Hepatocyte (in vitro differentiated cells): ENCODE measurements around the gene SH3RF3. TPM values are rescaled to one million over a fixed set of nuclear protein-coding genes. Genes with fewer than 3 reads are reported as not detected.

Experiments used
- DNase-seq: peaks from one replicate; pipeline ENCODE4 v3.0.0-alpha.2; 2016; ENCODE audit warnings: low spot score
- H2AFZ ChIP-seq: fragments of 200-600 bp; sonication (generic); 2 replicates; pipeline ENCODE4 v1.6.0; 2016; ENCODE audit warnings: antibody characterized with exemption, mild to moderate bottlenecking
- H3K27ac ChIP-seq: fragments of 200-600 bp; sonication (generic); 2 replicates; pipeline ENCODE4 v1.5.1; 2016; ENCODE audit warnings: mild to moderate bottlenecking
- H3K27me3 ChIP-seq: fragments of 200-600 bp; sonication (generic); 2 replicates; pipeline ENCODE4 v1.6.1; 2016
- H3K36me3 ChIP-seq: fragments of 200-600 bp; sonication (generic); replicated peaks from 2 replicates; pipeline ENCODE4 v1.5.1; 2016; ENCODE audit warnings: low read depth; ENCODE audit not compliant: insufficient read depth
- H3K4me1 ChIP-seq: fragments of 200-600 bp; sonication (generic); 2 replicates; pipeline ENCODE4 v1.5.1; 2016; ENCODE audit warnings: mild to moderate bottlenecking, moderate library complexity; ENCODE audit not compliant: insufficient read depth
- H3K4me2 ChIP-seq: fragments of 200-600 bp; sonication (generic); 2 replicates; pipeline ENCODE4 v1.6.0; 2016
- H3K4me3 ChIP-seq: fragments of 200-600 bp; sonication (generic); 2 replicates; pipeline ENCODE4 v1.5.1; 2016; ENCODE audit warnings: mild to moderate bottlenecking
- H3K79me2 ChIP-seq: fragments of 200-600 bp; sonication (generic); 2 replicates; pipeline ENCODE4 v1.6.0; 2017; ENCODE audit warnings: mild to moderate bottlenecking
- H3K9me2 ChIP-seq: fragments of 200-600 bp; sonication (generic); replicated peaks from 2 replicates; pipeline ENCODE4 v1.6.0; 2017; ENCODE audit warnings: mild to moderate bottlenecking; ENCODE audit not compliant: insufficient read depth
- H3K9me3 ChIP-seq: fragments of 200-600 bp; sonication (generic); 2 replicates; pipeline ENCODE4 v1.5.1; 2016; ENCODE audit warnings: low read depth, mild to moderate bottlenecking
- H4K20me1 ChIP-seq: fragments of 200-600 bp; sonication (generic); 2 replicates; pipeline ENCODE4 v1.6.0; 2016; ENCODE audit warnings: mild to moderate bottlenecking; ENCODE audit not compliant: insufficient read depth, poor library complexity, severe bottlenecking
- CTCF ChIP-seq: fragments of 200-600 bp; sonication (generic); IDR thresholded peaks from 2 replicates; pipeline ENCODE4 v1.5.1; 2016; ENCODE audit warnings: antibody characterized with exemption, mild to moderate bottlenecking; ENCODE audit not compliant: poor library complexity
- EZH2 ChIP-seq: fragments of 200-600 bp; sonication (generic); IDR thresholded peaks from 2 replicates; pipeline ENCODE4 v1.6.1; 2016; ENCODE audit warnings: antibody characterized with exemption, mild to moderate bottlenecking, borderline replicate concordance
- EZH2phosphoT487 ChIP-seq: fragments of 200-600 bp; sonication (generic); IDR thresholded peaks from one replicate; pipeline ENCODE4 v1.6.1; 2018; ENCODE audit warnings: antibody characterized with exemption, mild to moderate bottlenecking, low read depth, moderate library complexity; ENCODE audit not compliant: unreplicated experiment, severe bottlenecking
- WGBS: methylation state at CpG from one replicate; pipeline ENCODE4 v1.1.6; 2016; ENCODE audit warnings: low lambda C conversion rate; ENCODE audit errors: missing lambda C conversion rate; 5-methylcytosine and 5-hydroxymethylcytosine counted together
- polyA plus RNA-seq: library from polyadenylated mRNA; unstranded; fragments of >200 nt; fragmentation: Nextera tagmentation; extraction: Ambion mirVana; gene quantifications from 2 replicates; pipeline ENCODE4 v1.2.1, GENCODE V29; 2016
- total RNA-seq: library from RNA; depleted of rRNA; stranded (reverse); fragments of >200 nt; gene quantifications from 2 replicates; pipeline ENCODE4 v1.2.3, GENCODE V29; 2014

The SH3RF3 gene
- total and polyA plus RNA-seq, 2 experiments from 2014 or later = 1.9 to 2.1 TPM

- WGBS = 89% methylated on average over 10 of the region's 10 CpGs
- Histone ChIP-seq H4K20me1 (no peaks in the 10 kb centered on the region), H2AFZ (no peak overlapping the region), H3K27ac (no peak overlapping the region), H3K79me2 (no peaks in the 10 kb centered on the region), H3K27me3 (no peaks in the 10 kb centered on the region), H3K4me2 (no peak overlapping the region), H3K4me1 (peaks cover 9% of the 10 kb centered on the region), H3K9me2 (no peaks in the 10 kb centered on the region), H3K9me3 (no peaks in the 10 kb centered on the region), H3K4me3 (no peak overlapping the region), H3K36me3 (no peaks in the 10 kb centered on the region)
- no peak for TF ChIP-seq EZH2
- TF ChIP-seq EZH2phosphoT487 = no peak
- no peak for TF ChIP-seq CTCF
- DNase-seq = no peak
Measured at GRCh38 chr2:109373791-109374547, 245.0 kb downstream of the SH3RF3 start.

GRCh38 chr2:109374548-109375130 is 245.6 kb downstream of the SH3RF3 start:
- Histone ChIP-seq H2AFZ (no peak overlapping the region), H3K9me2 (no peaks in the 10 kb centered on the region), H3K4me3 (no peak overlapping the region), H3K79me2 (no peaks in the 10 kb centered on the region), H3K4me1 (peaks cover 9% of the 10 kb centered on the region), H4K20me1 (no peaks in the 10 kb centered on the region), H3K9me3 (no peaks in the 10 kb centered on the region), H3K36me3 (no peaks in the 10 kb centered on the region), H3K4me2 (no peak overlapping the region), H3K27me3 (no peaks in the 10 kb centered on the region), H3K27ac (no peak overlapping the region)
- TF ChIP-seq EZH2 (no peak), CTCF (no peak), EZH2phosphoT487 (no peak)
- DNase-seq = no peak
- 95% methylated on average over 16 of the region's 16 CpGs for WGBS

GRCh38 chr2:109375131-109375561 is 246.1 kb downstream of the SH3RF3 start:
- no peak overlapping the region for H3K4me3 ChIP-seq
- no peaks in the 10 kb centered on the region for H3K79me2 ChIP-seq
- DNase-seq = no peak
- no peaks in the 10 kb centered on the region for H3K9me3 ChIP-seq
- 99% methylated on average over 12 of the region's 12 CpGs for WGBS
- H3K4me1 ChIP-seq = peaks cover 9% of the 10 kb centered on the region
- no peaks in the 10 kb centered on the region for H3K36me3 ChIP-seq
- H3K4me2 ChIP-seq = no peak overlapping the region
- H3K27ac ChIP-seq = no peak overlapping the region
- H3K9me2 ChIP-seq = no peaks in the 10 kb centered on the region
- no peaks in the 10 kb centered on the region for H3K27me3 ChIP-seq
- no peak overlapping the region for H2AFZ ChIP-seq
- TF ChIP-seq EZH2phosphoT487 = no peak
- no peak for TF ChIP-seq EZH2
- TF ChIP-seq CTCF = no peak
- no peaks in the 10 kb centered on the region for H4K20me1 ChIP-seq
